ENCODE results near the gene RPP25.

DNA sequence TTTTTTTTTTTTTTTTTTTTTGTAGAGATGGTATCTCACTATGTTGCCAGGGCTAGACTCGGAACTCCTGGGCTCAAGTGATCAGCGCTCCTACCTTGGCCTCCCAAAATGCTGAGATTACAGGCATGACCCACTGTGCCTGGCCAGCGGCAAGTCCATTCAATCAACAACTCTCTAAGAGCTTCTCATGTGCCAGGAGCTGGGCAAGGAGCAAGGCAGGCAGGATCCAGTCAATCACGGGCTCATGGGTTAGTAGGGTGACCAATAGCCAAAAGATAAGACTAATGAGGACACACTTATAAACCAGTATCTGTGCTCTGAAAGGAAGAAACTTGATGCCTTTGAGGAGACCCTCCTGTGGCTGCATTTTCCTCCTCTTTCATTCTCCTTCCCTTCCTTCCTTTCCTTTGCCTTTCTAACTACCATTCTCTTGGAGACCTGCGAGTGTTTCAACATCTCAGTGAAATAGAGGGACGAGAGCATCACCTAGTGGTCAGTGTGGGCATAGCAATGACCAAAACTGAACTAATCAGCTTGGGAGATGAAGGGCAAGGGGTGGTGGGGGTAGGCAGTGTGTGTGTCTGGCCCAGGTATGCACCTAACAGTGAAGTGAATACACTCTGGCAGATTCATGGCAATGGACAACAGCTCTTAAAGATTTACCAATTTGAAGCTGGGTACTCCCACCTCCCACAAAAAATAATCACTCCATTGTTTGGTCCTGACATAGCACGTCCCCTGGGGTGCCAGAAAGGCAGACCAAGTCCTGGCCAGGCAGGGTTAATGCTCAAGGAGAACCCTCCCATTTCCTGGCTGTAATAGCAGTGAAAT, 6.3 kb downstream of the RPP25 start:
- TF ChIP-seq, protein P1, sequence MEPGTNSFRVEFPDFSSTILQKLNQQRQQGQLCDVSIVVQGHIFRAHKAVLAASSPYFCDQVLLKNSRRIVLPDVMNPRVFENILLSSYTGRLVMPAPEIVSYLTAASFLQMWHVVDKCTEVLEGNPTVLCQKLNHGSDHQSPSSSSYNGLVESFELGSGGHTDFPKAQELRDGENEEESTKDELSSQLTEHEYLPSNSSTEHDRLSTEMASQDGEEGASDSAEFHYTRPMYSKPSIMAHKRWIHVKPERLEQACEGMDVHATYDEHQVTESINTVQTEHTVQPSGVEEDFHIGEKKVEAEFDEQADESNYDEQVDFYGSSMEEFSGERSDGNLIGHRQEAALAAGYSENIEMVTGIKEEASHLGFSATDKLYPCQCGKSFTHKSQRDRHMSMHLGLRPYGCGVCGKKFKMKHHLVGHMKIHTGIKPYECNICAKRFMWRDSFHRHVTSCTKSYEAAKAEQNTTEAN (CRISPR knock-in tag; IDR thresholded peaks at IDR 0.05): no peak
- TF ChIP-seq, protein P2, sequence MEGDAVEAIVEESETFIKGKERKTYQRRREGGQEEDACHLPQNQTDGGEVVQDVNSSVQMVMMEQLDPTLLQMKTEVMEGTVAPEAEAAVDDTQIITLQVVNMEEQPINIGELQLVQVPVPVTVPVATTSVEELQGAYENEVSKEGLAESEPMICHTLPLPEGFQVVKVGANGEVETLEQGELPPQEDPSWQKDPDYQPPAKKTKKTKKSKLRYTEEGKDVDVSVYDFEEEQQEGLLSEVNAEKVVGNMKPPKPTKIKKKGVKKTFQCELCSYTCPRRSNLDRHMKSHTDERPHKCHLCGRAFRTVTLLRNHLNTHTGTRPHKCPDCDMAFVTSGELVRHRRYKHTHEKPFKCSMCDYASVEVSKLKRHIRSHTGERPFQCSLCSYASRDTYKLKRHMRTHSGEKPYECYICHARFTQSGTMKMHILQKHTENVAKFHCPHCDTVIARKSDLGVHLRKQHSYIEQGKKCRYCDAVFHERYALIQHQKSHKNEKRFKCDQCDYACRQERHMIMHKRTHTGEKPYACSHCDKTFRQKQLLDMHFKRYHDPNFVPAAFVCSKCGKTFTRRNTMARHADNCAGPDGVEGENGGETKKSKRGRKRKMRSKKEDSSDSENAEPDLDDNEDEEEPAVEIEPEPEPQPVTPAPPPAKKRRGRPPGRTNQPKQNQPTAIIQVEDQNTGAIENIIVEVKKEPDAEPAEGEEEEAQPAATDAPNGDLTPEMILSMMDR (IDR thresholded peaks at IDR 0.05): peak; percentile 95
- no peak for TF ChIP-seq ESRRA (CRISPR knock-in tag; IDR thresholded peaks at IDR 0.05; ENCODE audit: borderline replicate concordance)
- no peak for TF ChIP-seq ZNF138 (CRISPR knock-in tag; conservative IDR thresholded peaks at IDR 0.05)
- no peak for TF ChIP-seq ZNF263 (CRISPR knock-in tag; IDR thresholded peaks at IDR 0.05; ENCODE audit: low read depth)
- TF ChIP-seq TP53 (CRISPR knock-in tag; IDR thresholded peaks at IDR 0.05): no peak
- TF ChIP-seq SOX15 (CRISPR knock-in tag; IDR thresholded peaks at IDR 0.05): no peak
- no peak for TF ChIP-seq HMGA2 (CRISPR knock-in tag; IDR thresholded peaks at IDR 0.05)
- no peak for TF ChIP-seq FOXJ3 (CRISPR knock-in tag; IDR thresholded peaks at IDR 0.05; ENCODE audit: borderline replicate concordance)
- no peak for TF ChIP-seq SP1 (CRISPR knock-in tag; conservative IDR thresholded peaks at IDR 0.05)
- TF ChIP-seq, protein P3, sequence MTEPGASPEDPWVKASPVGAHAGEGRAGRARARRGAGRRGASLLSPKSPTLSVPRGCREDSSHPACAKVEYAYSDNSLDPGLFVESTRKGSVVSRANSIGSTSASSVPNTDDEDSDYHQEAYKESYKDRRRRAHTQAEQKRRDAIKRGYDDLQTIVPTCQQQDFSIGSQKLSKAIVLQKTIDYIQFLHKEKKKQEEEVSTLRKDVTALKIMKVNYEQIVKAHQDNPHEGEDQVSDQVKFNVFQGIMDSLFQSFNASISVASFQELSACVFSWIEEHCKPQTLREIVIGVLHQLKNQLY (CRISPR knock-in tag; IDR thresholded peaks at IDR 0.05): no peak
- no peak for TF ChIP-seq NFE2L1 (CRISPR knock-in tag; IDR thresholded peaks at IDR 0.05)

All from WTC11 (cell line).